K562 (cell line): ENCODE data around the gene ADAM15. TPM values are rescaled to one million over a fixed set of nuclear protein-coding genes. Genes with fewer than 3 reads are reported as not detected.

ENCODE experiments used
- BRCA1 ChIP-seq, 2 experiments: fragments of 450-650 bp in 1 of 2; sonication (generic) in 1 of 2; formaldehyde crosslinking in 1 of 2; IDR thresholded peaks; 2 replicates each; pipeline versions ENCODE4 v1.5.0 to v1.6.1; 2017 to 2020; ENCODE audit warnings: mild to moderate bottlenecking in 1 of 2, missing genetic modification reagents in 1 of 2
- GATA2 ChIP-seq: sonication (generic); formaldehyde crosslinking; IDR thresholded peaks from 2 replicates; pipeline ENCODE4 v1.4.0; 2020; ENCODE audit warnings: mild to moderate bottlenecking, missing genetic modification reagents
- HDGF ChIP-seq: fragments of 450-650 bp; IDR thresholded peaks from 2 replicates; pipeline ENCODE4 v1.6.1; 2016
- NFYB ChIP-seq: IDR thresholded peaks from 2 replicates; pipeline ENCODE4 v1.6.1; 2011; ENCODE audit warnings: mild to moderate bottlenecking, moderate library complexity; ENCODE audit not compliant: insufficient read length; ENCODE audit errors: extremely low read depth
- PYGO2 ChIP-seq: fragments of 450-650 bp; IDR thresholded peaks from 2 replicates; pipeline ENCODE4 v1.6.1; 2016; ENCODE audit warnings: mild to moderate bottlenecking, missing genetic modification characterization, moderate library complexity, missing compliant biosample characterization
- RBM17 ChIP-seq: fragments of 200-400 bp; formaldehyde crosslinking; IDR thresholded peaks from 2 replicates; pipeline ENCODE4 v1.6.1; 2017; ENCODE audit warnings: low read depth, mild to moderate bottlenecking, low read length, borderline replicate concordance
- RFX1 ChIP-seq: fragments of 450-650 bp; IDR thresholded peaks from 2 replicates; pipeline ENCODE4 v1.6.1; 2016; ENCODE audit warnings: mild to moderate bottlenecking, moderate library complexity
- SIX5 ChIP-seq, 2 experiments: IDR thresholded peaks; 2 replicates each; pipeline ENCODE4 v1.6.1; 2011; ENCODE audit warnings: low read length in 2 of 2, borderline replicate concordance in 1 of 2, low read depth in 1 of 2, mild to moderate bottlenecking in 1 of 2, moderate library complexity in 1 of 2; ENCODE audit not compliant: insufficient read depth in 1 of 2
- SMARCA5 ChIP-seq: fragments of 450-650 bp; IDR thresholded peaks from 2 replicates; pipeline ENCODE4 v1.6.1; 2016
- ZNF695 ChIP-seq: fragments of 450-650 bp; formaldehyde crosslinking; IDR thresholded peaks from 2 replicates; pipeline ENCODE4 v1.4.0; 2020; ENCODE audit warnings: mild to moderate bottlenecking, moderate library complexity
- polyA plus RNA-seq, 8 experiments: library from polyadenylated mRNA; depleted of rRNA in 4 of 8; stranded (reverse) in 5 of 8; unstranded in 3 of 8; fragments of >200 nt; fragmentation: Nextera tagmentation in 2 of 8; fragmentation: Illumina TruSeq in 1 of 8; extraction: Ambion mirVana in 2 of 8; extraction: Trizol in 1 of 8; gene quantifications; 2 replicates each; pipeline versions ENCODE4 v1.2.1 to v1.2.3, GENCODE V29; 2011 to 2014; ENCODE audit warnings: inconsistent platforms in 1 of 8, missing spikeins in 1 of 8
- total RNA-seq, 7 experiments: library from RNA; depleted of rRNA in 6 of 7; stranded (reverse); fragments of >200 nt in 6 of 7; fragmentation: Illumina TruSeq in 2 of 7; extraction: Trizol in 2 of 7; gene quantifications; 2 replicates each; pipeline versions ENCODE4 v1.2.1 to v1.2.3, GENCODE V29; 2011 to 2021; ENCODE audit warnings: low replicate concordance in 1 of 7
- TF ChIP-seq, protein P1 (sequence below), 2 experiments: fragments of 450-650 bp in 1 of 2; sonication (generic) in 1 of 2; formaldehyde crosslinking in 1 of 2; IDR thresholded peaks in 1 of 2; conservative IDR thresholded peaks in 1 of 2; 2 replicates each; pipeline versions ENCODE4 v1.6.1 to v1.8.1; 2016 to 2023; ENCODE audit warnings: mild to moderate bottlenecking in 2 of 2, moderate library complexity in 2 of 2, inconsistent platforms in 1 of 2, missing genetic modification reagents in 1 of 2
- TF ChIP-seq, protein P2 (sequence below): sonication (generic); formaldehyde crosslinking; IDR thresholded peaks from 2 replicates; pipeline ENCODE4 v1.8.0; 2022; ENCODE audit warnings: mild to moderate bottlenecking, low read depth, missing genetic modification reagents
- TF ChIP-seq, protein P3 (sequence below): fragments of 450-650 bp; IDR thresholded peaks from 2 replicates; pipeline ENCODE4 v1.6.1; 2016

ADAM15 gene
- total and polyA plus RNA-seq, 9 of the 15 experiments (the other 6 are each of a cell fraction or from before 2014, with no cell fraction given), result 0.69 to 72.3 (median 32.8) TPM

DNA sequence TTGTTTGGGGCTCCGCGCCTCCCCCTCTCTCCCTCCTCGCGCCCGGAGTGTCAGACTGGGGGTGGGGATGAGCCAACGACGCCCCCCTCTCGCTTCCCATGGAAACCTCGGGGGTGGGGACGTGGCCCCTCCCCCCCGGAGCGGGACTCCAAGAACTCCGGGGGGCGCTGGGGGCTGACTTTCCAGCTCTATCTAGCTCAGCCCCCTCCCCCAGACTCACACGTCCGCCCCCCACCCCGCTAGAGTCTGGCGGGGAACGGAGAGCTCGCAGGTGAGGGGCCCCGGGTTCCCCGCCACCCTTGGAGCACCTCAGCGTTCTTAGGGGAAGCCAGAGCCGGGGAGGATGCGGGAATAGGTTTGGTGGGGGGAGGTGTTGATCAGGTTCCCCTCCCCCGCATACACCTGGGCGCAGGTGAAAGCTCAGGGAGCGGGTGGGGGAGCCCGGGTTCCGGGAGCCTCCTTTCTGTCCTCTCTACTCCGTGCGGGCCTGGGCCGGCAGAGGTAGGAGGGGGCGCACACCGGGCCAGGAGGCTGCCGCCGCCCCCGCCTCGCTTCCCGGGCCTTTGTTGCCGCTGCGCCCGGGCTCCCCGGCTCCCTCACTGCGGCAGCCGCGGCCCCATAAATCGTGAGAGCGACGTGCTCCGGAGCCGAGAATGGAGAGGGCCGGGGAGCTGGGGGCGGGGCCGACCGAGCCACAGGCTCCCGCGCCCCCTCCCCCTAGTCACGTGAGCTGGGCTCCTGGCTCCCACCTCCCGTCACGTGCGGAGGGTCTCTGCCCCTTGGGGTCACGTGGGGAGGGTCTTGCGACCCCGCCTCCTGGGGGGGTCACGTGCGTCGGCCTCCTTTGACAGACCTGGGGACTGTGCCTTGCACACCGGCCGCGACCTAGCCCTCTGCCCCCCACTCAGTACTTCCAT lies 29.5 kb downstream of the ADAM15 start (continued):
- TF ChIP-seq, protein P1, sequence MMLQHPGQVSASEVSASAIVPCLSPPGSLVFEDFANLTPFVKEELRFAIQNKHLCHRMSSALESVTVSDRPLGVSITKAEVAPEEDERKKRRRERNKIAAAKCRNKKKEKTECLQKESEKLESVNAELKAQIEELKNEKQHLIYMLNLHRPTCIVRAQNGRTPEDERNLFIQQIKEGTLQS (IDR thresholded peaks at IDR 0.05), result no peak
- TF ChIP-seq, protein P1 (CRISPR knock-in tag; conservative IDR thresholded peaks at IDR 0.05), result no peak
- TF ChIP-seq, protein P2, sequence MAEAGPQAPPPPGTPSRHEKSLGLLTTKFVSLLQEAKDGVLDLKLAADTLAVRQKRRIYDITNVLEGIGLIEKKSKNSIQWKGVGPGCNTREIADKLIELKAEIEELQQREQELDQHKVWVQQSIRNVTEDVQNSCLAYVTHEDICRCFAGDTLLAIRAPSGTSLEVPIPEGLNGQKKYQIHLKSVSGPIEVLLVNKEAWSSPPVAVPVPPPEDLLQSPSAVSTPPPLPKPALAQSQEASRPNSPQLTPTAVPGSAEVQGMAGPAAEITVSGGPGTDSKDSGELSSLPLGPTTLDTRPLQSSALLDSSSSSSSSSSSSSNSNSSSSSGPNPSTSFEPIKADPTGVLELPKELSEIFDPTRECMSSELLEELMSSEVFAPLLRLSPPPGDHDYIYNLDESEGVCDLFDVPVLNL (CRISPR knock-in tag), result no peak
- TF ChIP-seq HDGF (no peak), BRCA1 (IDR thresholded peaks at IDR 0.05) (no peak), BRCA1 (CRISPR knock-in tag; IDR thresholded peaks at IDR 0.05) (no peak), SIX5 (IDR thresholded peaks at IDR 0.05; ENCODE audit: borderline replicate concordance in 1 of 2, insufficient read depth in 1 of 2, low read depth in 1 of 2, low read length in 2 of 2) (no peak), SMARCA5 (no peak), ZNF695 (CRISPR knock-in tag) (no peak), GATA2 (CRISPR knock-in tag) (no peak), PYGO2 (tag) (no peak), NFYB (no peak), RBM17 (no peak), RFX1 (no peak)
- TF ChIP-seq, protein P3, sequence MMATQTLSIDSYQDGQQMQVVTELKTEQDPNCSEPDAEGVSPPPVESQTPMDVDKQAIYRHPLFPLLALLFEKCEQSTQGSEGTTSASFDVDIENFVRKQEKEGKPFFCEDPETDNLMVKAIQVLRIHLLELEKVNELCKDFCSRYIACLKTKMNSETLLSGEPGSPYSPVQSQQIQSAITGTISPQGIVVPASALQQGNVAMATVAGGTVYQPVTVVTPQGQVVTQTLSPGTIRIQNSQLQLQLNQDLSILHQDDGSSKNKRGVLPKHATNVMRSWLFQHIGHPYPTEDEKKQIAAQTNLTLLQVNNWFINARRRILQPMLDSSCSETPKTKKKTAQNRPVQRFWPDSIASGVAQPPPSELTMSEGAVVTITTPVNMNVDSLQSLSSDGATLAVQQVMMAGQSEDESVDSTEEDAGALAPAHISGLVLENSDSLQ, result peak; percentile 89
